Brain pericyte (primary cell): Measurements from ENCODE around the gene TPCN1.

Experiments
- DNase-seq: peaks from one replicate; pipeline ENCODE4 v3.0.0-alpha.2; 2012; ENCODE audit warnings: low read depth, low spot score

Gene TPCN1

DNA sequence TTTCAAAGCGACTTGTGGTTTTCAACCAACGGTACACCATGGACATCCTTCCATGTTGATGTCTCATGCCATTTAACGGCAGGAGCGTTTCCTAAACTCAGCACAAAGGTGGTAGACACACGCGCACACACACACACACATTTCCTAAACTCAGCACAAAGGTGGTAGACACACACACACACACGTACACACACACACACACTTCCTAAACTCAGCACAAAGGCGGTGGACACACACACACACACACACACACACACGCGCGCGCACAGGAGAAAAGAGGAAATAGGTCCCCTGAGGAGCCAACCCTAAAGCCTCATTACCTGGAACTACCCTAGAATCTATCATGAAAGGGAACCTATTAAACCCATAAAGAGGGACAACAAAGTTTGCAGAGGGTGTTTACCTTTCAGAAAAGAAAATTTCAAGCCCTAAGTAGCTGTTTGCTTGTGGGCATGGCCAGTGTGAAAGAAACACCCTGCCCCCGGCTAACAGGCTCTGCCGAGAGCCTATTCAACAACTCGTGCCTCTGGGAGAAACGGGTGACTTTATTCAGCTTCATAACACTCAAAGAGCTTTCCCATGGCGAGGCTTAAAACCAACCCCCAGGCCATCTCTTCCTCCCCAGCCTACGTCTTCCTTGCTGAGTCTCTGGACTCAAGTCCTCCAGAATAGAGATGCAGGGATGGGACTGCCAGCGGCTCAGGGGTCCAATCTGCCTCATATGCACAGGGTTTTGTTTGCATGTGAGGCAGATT lies 81.8 kb downstream of the TPCN1 start:
- no peak for DNase-seq

DNA sequence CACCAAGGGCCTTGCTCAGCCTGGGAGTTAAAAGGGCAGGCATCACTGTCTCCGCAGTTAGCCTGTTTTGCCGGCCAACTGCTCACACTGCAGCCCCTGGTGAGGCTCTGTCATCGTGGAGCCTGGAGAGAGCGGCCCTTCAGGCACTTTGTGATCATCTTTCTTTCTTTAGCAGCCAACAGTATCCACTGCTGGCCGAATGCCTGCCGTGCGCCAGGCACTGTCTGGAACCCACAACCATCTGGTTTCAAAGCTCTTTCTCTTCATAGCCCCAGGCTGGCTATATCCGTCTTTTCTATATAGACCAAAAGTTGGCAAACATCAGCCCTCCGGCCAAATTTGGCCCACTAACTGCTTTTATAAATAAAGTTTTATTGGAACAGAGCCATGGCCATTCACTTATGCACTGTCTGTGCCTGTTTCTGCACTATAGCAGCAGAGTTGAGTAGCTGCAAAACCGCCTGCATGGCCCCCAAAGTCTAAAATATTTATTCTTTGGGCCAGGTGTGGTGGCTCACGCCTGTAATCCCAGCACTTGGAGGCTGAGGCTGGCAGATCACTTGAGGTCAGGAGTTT lies 84.1 kb downstream of the TPCN1 start:
- DNase-seq: no peak

- no peak for DNase-seq
These were observed 85.1 kb downstream of the TPCN1 start for GRCh38 chr12:113306382-113306781.

DNA sequence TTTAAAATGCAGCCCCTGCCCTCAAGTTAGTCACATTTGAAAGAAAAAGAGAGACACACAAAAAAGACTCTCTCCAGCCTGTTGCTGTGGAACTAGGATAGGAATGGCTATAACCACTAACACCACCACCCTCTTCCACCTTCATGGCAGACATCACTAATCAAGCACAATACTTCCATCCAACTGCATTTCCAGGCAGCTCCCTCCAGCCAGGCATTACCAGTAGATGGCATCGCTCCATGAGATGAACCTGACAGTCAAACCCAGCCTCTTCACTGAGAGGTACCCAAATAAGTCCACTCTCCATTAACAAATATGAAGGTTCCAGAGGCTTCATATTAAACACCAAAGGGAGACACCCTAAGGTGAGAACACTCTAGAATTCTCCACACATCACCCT lies 89.2 kb downstream of the TPCN1 start:
- DNase-seq: no peak

DNA sequence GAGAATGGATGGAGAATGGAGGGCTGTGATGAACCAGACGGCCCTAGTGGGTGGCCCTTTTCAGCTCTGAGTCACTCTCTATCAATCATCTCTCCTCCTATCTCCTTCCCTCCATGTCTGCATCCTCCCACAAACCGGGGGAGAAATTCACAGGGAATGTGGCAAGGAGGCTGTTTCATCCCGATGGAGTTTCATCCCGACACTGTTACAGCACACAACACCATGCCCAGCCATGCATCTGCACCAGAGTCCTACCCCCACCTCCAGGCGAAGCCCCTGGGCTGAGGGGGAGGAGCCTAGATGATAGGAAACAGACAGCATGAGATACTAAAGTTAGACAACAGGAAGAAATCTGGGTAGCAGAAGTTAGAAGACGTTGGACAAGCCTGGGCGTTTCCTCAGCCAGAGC lies 92.9 kb downstream of the TPCN1 start:
- no peak for DNase-seq

DNA sequence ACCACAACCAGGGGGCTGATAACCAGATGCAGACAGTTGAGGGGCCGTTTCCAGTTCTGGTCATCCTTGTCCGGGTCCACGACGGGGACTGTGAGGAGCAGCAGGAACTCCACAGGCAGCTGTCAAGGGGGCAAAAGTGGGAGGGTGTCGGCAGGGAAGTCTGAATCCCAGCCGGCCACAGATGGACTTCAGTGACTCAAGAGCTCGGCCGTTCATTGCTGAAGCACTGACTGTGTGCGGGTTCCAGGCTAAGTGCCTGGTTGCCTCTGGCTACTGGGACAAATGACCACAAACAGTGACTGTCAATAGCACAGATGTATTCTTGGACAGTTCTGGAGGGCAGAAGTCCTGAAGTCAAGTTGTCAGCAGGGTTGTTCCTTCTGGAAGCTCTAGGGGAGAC lies 94.1 kb downstream of the TPCN1 start:
- no peak for DNase-seq

GRCh38 chr12:113316155-113316554 lies 94.9 kb downstream of the TPCN1 start:
- DNase-seq: no peak

DNA sequence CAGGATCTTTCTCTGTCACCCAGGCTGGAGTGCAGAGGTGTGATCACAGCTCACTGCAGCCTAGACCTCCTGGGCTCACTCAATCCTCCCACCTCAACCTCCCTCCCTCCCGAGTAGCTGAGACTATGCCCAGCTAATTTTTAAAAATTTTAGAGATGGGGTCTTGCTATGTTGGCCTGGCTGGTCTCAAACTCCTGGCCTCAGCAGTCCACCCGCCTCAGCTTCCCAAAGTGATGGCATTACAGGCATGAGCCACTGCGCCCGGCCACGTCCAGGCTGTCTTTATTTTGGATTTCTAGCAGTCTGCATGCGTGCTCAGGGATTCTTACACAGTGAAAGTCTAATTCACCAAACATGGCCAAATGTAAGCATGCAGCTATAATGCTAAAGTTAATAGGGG lies 95.9 kb downstream of the TPCN1 start:
- DNase-seq: no peak

DNA sequence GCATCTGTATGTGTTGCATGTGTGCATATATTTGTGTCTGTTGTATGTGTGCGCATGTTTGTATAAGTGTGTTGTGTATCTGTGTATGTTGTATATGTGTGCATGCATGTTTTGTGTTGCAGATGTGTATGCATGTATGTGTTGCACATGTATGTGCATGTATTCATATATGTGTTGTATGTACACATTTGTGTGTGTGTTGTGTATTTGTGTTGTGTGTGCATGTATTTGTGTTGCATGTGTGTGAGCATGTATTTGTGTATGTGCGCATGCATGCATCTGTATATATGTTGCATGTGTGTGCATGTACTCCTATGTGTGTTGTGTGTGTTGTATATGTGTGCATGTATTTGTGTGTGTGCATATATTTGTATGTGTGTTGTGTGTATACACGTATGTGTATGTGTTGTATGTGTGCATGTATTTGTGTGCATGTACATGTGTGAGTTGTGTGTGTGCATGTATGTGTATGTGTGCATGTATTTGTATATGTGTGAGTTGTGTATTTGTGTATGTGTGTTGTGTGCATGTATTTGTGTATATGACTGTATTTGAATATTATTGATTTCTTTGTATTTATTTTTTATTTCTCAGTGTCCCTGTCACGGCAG lies 96.9 kb downstream of the TPCN1 start:
- DNase-seq: no peak

DNA sequence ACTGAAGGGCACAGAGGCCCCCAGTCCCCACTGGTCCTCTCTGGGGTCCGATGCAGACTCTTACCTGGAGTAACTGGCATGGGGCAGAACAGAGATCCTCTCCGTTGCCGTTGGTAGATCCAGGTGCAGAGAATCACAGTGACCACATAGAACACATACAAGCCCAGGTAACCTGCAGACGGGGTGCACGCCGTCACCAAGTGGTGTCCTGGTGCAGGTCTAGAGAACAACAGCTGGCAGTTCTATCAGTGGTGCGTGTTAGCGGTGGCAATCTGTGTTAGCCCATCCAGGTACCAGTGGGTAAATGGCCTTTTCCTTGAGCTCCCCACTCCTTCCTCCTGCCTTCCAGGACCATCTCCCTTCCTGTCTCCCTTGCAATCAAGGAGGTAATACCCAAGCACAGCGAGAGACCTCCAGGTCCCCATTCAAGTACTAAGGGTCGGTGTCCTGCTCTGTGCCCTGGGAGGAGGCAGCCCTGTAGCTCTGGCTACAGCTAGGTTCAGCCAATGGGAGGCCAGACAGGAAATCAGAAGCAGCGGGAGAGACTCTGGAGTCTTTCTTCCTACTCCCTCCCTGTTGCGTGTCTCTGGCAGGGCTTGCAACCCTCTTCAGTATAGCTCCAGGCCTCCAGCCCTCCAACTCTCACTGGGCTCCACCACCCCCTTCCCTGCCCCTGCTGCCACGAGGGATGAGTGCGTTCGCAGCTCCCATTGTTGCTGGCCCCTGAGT lies 97.8 kb downstream of the TPCN1 start:
- DNase-seq: no peak

- no peak for DNase-seq
These were observed 99.1 kb downstream of the TPCN1 start for GRCh38 chr12:113320401-113320800.

GRCh38 chr12:113322343-113322742 lies 101.1 kb downstream of the TPCN1 start:
- DNase-seq: no peak

DNA sequence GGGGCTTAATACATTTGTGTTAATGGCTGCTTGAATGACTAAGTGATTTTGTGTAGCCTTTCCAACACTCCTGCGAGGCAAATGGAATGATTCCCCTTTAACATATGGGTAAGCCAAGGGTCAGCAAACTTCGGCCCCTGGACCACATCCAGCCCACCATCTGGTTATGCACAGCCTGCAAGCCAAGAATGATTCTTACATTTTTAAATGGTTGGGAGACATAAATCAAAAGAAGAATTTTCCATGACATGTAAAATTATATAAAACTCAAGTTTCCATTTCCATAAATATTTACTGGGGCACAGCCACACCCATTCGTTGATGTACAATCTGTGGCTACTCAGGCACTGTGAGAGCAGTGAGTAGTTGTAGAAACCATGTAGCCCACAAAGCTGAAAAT lies 104.7 kb downstream of the TPCN1 start:
- no peak for DNase-seq

GRCh38 chr12:113326775-113327395 lies 105.6 kb downstream of the TPCN1 start:
- DNase-seq: no peak

- no peak for DNase-seq
These were observed 107.2 kb downstream of the TPCN1 start for GRCh38 chr12:113328368-113328889.

GRCh38 chr12:113329022-113329790 lies 107.9 kb downstream of the TPCN1 start:
- no peak for DNase-seq

GRCh38 chr12:113329791-113330417 lies 108.6 kb downstream of the TPCN1 start:
- DNase-seq: no peak

GRCh38 chr12:113330505-113330904 lies 109.2 kb downstream of the TPCN1 start:
- no peak for DNase-seq

DNA sequence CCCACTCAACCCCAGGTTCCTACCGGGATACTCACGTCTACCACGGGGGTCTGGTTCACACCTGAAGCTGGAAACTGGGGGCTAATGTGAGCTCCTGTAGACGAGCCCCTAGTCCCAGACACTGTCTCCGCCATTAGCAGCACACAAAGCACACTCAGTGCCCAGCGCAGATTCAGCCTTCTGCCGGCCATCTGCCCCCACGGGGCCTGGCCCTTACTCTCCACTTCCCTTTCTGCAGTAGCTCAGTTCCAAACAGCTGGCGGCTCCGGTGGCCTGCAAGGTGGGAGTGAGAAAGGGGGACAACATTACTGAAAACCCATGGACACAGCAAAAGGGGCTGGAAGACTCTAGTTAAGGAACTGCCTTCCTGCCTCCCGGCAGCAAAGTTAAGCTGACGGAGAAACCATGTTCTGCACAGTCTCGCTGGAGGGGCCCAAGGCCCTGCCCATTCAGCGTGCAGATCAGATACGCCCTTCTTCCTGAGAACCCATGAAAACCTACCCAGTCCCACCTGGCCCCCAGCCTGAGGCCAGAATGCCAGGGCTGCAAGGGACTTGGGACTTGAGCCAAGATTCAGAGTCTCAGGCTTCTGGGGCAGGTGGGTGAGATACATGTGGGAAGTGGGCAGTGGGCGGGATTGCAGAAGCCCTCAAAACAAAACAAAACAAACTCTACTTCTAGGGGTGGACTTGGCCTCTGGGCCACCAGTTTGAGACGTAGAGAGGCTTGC lies 111.6 kb downstream of the TPCN1 start:
- no peak for DNase-seq

GRCh38 chr12:113333418-113333750 lies 112.1 kb downstream of the TPCN1 start:
- no peak for DNase-seq
